Esophagus muscularis mucosa (tissue), 4 donors: Measurements from ENCODE around the gene IGFBP6. TPM values are rescaled to one million over a fixed set of nuclear protein-coding genes. Genes with fewer than 3 reads are reported as not detected.

Source experiments
- DNase-seq: peaks from one replicate; pipeline ENCODE4 v3.0.0-alpha.2; 2017; ENCODE audit errors: extremely low spot score
- H3K27ac ChIP-seq, 4 donors: fragments of 200-600 bp; sonication (generic); replicated peaks in 1 of 4; 1 replicate in 3 of 4; 2 replicates in 1 of 4; pipeline ENCODE4 v1.5.1; 2016 to 2019; ENCODE audit warnings: mild to moderate bottlenecking in 1 of 4
- H3K27me3 ChIP-seq, 4 donors: fragments of 200-600 bp; sonication (generic); one replicate each; pipeline versions ENCODE4 v1.5.1 to v1.6.0; 2016 to 2019
- H3K36me3 ChIP-seq, 4 donors: fragments of 200-600 bp; sonication (generic); one replicate each; pipeline ENCODE4 v1.5.1; 2016 to 2019
- H3K4me1 ChIP-seq, 4 donors: fragments of 200-600 bp; sonication (generic); one replicate each; pipeline ENCODE4 v1.5.1; 2016 to 2019
- H3K4me3 ChIP-seq, 4 donors: fragments of 200-600 bp; sonication (generic); 1 replicate in 2 of 4; 2 replicates in 2 of 4; pipeline ENCODE4 v1.5.1; 2016 to 2019; ENCODE audit warnings: mild to moderate bottlenecking in 4 of 4, moderate library complexity in 1 of 4
- H3K9me3 ChIP-seq, 4 donors: fragments of 200-600 bp; sonication (generic); 1 replicate in 3 of 4; 2 replicates in 1 of 4; pipeline ENCODE4 v1.5.1; 2016 to 2019
- EP300 ChIP-seq: sonication (generic); formaldehyde crosslinking; IDR thresholded peaks from one replicate; pipeline ENCODE4 v1.6.1; 2017; ENCODE audit warnings: antibody characterized with exemption
- POLR2A ChIP-seq: fragments of 450-650 bp; IDR thresholded peaks from one replicate; pipeline ENCODE4 v1.6.1; 2017; ENCODE audit warnings: antibody characterized with exemption, moderate library complexity, mild to moderate bottlenecking, low read depth
- POLR2AphosphoS5 ChIP-seq, 2 donors: sonication (generic); formaldehyde crosslinking; IDR thresholded peaks; one replicate each; pipeline ENCODE4 v1.6.1; 2017; ENCODE audit warnings: antibody characterized with exemption in 2 of 2
- WGBS: methylation state at CpG from one replicate; pipeline ENCODE4 v1.1.5; 2018; 5-methylcytosine and 5-hydroxymethylcytosine counted together
- intact Hi-C: fragments of 100-400 bp; cut with DNase I; formaldehyde crosslinking; loops from one replicate; pipeline ENCODE4 v1.15.1; 2023
- total RNA-seq, 4 donors: library from RNA; depleted of rRNA; stranded (reverse); fragments of >200 nt; gene quantifications; one replicate each; pipeline versions ENCODE4 v1.1.0 to v1.2.1, GENCODE V29; 2016
- TF ChIP-seq, protein P1 (sequence below), 3 experiments: fragments of 200-600 bp in 2 of 3; fragments of 450-650 bp in 1 of 3; sonication (generic) in 2 of 3; IDR thresholded peaks; one replicate each; pipeline ENCODE4 v1.5.1; 2017 to 2019; ENCODE audit warnings: antibody characterized with exemption in 3 of 3, mild to moderate bottlenecking in 2 of 3, moderate library complexity in 1 of 3

Gene IGFBP6
- total RNA-seq, 4 donors from 2014 or later, result 626 to 1,141 (median 795) TPM

DNA sequence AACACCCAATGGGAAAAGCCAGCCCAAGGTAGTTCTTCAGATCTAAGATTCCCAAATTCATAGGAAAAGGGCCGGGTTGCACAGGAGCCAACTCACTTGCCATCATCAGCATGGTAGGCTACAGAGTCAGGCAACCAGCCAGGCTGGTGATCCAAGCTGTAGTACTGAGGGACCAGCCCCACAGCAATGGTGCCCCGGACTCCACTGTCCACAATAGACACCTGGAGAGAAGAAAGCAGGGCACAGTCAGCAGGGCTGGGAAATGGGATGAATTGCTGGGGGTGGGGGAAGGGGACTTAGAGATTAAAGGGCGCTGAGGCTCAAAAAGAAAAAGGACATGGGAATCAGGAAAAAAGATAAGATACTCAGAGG lies 22.5 kb upstream of the IGFBP6 start:
- intact Hi-C loops, result loop anchor here (10.0 kb wide), 1 partner anchor 80 kb away; no protein-coding TSS in a partner anchor
- Histone ChIP-seq H3K27ac (peak overlapping the region; percentile 83 to 95 (median 90)), H3K4me3 (no peak overlapping the region), H3K36me3 (peaks cover 25 to 47% (median 32%) of the 10 kb centered on the region in 4 donors), H3K27me3 (no peaks in the 10 kb centered on the region), H3K4me1 (peaks cover 59 to 95% (median 93%) of the 10 kb centered on the region in 4 donors), H3K9me3 (no peaks in the 10 kb centered on the region)
- TF ChIP-seq EP300 (no peak), POLR2AphosphoS5 (IDR thresholded peaks at IDR 0.05) (no peak), POLR2A (no peak)
- TF ChIP-seq, protein P1, sequence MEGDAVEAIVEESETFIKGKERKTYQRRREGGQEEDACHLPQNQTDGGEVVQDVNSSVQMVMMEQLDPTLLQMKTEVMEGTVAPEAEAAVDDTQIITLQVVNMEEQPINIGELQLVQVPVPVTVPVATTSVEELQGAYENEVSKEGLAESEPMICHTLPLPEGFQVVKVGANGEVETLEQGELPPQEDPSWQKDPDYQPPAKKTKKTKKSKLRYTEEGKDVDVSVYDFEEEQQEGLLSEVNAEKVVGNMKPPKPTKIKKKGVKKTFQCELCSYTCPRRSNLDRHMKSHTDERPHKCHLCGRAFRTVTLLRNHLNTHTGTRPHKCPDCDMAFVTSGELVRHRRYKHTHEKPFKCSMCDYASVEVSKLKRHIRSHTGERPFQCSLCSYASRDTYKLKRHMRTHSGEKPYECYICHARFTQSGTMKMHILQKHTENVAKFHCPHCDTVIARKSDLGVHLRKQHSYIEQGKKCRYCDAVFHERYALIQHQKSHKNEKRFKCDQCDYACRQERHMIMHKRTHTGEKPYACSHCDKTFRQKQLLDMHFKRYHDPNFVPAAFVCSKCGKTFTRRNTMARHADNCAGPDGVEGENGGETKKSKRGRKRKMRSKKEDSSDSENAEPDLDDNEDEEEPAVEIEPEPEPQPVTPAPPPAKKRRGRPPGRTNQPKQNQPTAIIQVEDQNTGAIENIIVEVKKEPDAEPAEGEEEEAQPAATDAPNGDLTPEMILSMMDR (IDR thresholded peaks at IDR 0.05), result no peak
- WGBS, result 93% methylated on average over 3 of the region's 3 CpGs
- DNase-seq, result no peak

DNA sequence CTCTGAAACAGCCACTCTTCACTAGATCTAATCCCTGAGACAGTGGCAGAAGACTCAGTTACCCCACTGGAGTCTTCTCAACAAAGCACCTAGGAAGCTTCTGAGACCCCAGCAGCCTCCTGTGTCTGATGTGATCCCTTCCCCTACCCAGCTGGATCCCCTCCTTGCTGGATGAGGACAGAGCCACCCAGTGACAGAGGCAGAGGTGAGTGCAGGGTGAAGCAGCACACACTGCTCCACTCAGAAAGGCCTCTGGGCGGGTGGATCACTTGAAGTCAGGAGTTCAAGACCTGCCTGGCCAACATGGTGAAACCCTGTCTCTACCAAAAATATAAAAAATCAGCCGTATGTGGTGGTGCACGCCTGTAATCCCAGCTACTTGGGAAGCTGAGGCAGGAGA lies 21.0 kb upstream of the IGFBP6 start:
- 88% methylated on average over 3 of the region's 3 CpGs for WGBS
- peaks cover 25 to 47% (median 32%) of the 10 kb centered on the region in 4 donors for H3K36me3 ChIP-seq
- TF ChIP-seq EP300 (no peak), POLR2AphosphoS5 (IDR thresholded peaks at IDR 0.05) (no peak), POLR2A (no peak)
- TF ChIP-seq, protein P1 (IDR thresholded peaks at IDR 0.05), result no peak
- intact Hi-C loops, result loop anchor here (10.0 kb wide), 1 partner anchor 78 kb away; no protein-coding TSS in a partner anchor
- peaks cover 53 to 91% (median 89%) of the 10 kb centered on the region in 4 donors for H3K4me1 ChIP-seq
- H3K27me3 ChIP-seq, result no peaks in the 10 kb centered on the region
- no peaks in the 10 kb centered on the region for H3K9me3 ChIP-seq
- peak overlapping the region; percentile 7 to 95 (median 88) for H3K27ac ChIP-seq
- H3K4me3 ChIP-seq, result no peak overlapping the region
- no peak for DNase-seq

DNA sequence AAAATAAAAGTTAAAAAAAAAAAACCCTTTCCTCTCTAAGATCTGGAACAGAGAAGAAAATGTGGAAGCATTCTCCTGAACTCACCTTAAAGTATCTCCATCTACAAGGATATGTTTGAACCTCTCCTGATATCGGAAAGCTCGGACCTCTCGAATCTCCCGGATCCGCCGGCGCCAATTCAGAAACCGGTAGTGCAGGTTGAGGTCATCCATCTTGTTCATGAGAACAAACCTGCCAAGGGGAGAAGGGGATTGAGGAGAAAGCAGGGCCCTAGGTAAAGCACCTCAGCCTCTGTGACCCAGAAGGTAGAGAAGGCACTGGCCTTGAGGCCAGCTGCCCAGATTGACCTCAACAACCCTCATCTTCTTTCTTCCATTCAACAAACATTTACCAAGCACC lies 20.4 kb upstream of the IGFBP6 start:
- 96% methylated on average over 8 of the region's 8 CpGs for WGBS
- no peak for DNase-seq
- peaks cover 47 to 85% (median 83%) of the 10 kb centered on the region in 4 donors for H3K4me1 ChIP-seq
- intact Hi-C loops, result loop anchor here (10.0 kb wide), 1 partner anchor 78 kb away; no protein-coding TSS in a partner anchor
- H3K27me3 ChIP-seq, result no peaks in the 10 kb centered on the region
- peaks cover 25 to 47% (median 32%) of the 10 kb centered on the region in 4 donors for H3K36me3 ChIP-seq
- TF ChIP-seq POLR2AphosphoS5 (IDR thresholded peaks at IDR 0.05) (no peak), EP300 (no peak), POLR2A (no peak)
- TF ChIP-seq, protein P1 (IDR thresholded peaks at IDR 0.05), result no peak
- H3K27ac ChIP-seq, result peak overlapping the region in 3 of 4 donors; percentile 94 to 96 (median 95)
- H3K4me3 ChIP-seq, result no peak overlapping the region
- no peaks in the 10 kb centered on the region for H3K9me3 ChIP-seq

DNA sequence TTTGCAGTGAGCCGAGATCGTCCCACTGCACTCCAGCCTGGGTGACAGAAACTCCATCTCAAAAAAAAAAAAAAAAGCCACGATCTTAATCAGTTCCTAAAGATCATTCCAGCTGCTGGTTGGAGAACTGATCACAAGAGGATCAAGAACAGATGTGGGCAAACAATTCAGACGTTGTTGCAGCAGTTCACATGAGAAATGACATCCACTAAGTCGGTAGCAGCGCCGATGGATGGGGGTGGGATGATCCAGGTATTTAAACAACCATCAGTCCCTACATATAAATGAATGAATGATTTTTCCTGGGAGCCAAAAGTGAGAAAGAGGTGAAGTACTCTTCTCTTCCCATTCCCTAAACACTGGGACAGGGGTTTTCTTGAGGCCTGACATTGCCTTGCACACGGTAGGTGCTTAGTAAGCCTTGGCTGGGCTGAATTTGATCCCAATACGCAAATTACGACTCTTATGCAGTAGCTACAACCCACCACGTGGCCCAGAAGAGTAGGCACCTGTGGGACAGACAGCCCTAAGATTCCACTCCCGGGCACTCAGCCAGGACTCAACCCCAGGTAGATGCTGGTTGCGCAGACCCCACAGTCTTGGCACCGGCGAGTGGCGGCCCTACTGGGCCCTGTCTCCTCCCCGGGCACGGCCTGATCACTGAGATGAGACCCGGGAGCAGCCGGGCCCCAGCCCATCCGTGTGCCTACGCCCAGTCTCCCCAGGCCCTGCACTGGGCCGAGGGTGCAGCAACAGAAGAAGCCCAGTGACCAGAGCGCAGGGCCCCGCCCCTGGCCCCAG lies 18.8 kb upstream of the IGFBP6 start:
- H3K4me1 ChIP-seq, result peaks cover 31 to 69% (median 67%) of the 10 kb centered on the region in 4 donors

More for the DNA sequence above, 18.8 kb upstream of the IGFBP6 start:
- no peaks in the 10 kb centered on the region for H3K27me3 ChIP-seq
- peaks cover 20 to 37% (median 30%) of the 10 kb centered on the region in 4 donors for H3K36me3 ChIP-seq
- no peaks in the 10 kb centered on the region for H3K9me3 ChIP-seq
- peak overlapping the region; percentile 66 to 78 (median 72) for H3K4me3 ChIP-seq
- H3K27ac ChIP-seq, result peak overlapping the region; percentile 91 to 96 (median 94)
- 24% methylated on average over 11 of the region's 25 CpGs for WGBS
- DNase-seq, result no peak
- TF ChIP-seq POLR2A, result no peak
- no peak for TF ChIP-seq POLR2AphosphoS5 (IDR thresholded peaks at IDR 0.05)
- TF ChIP-seq, protein P1 (IDR thresholded peaks at IDR 0.05), result no peak
- TF ChIP-seq EP300, result no peak
- intact Hi-C loops, result loop anchor here (10.0 kb wide), 1 partner anchor 76 kb away; no protein-coding TSS in a partner anchor
